Fibroblast of skin of back (primary cell): ENCODE results near the gene CHCHD3.

ENCODE experiments used
- DNase-seq: peaks from one replicate; pipeline ENCODE4 v3.0.0-alpha.2; 2013

The CHCHD3 gene

DNA sequence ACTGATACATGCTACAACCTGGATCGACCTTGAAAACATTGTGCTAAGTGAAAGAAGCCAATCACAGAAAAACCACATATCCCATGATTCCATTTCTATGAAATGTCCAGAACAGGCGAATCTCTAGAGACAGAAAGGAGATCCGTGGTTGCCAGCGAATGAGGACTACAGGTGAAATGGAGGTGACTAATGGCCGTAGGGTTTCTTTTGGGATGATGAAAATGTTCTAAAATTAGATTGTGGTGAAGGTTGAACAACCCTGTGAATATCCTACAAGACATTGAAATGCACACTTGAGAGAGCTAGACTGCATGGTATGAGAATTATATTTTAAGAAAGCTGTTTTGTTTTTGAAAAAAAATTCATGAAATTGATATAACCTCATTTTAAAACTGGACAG lies 317.1 kb downstream of the CHCHD3 start:
- DNase-seq: no peak

DNA sequence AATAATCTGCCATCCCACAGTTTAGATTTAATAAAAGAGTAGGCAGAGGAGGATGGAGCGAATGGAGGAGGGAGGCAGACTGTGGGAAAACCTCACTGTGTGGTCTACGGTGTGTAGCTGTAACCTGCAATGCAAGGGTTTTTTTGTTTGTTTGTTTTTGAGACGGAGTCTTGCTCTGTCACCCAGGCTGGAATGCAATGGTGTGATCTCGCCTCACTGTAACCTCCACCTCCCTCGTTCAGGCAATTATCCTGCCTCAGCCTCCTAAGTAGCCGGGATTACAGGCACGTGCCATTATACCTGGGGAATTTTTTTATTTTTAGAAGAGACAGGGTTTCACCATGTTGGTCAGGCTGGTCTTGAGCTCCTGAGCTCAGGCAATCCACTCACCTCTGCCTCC lies 321.0 kb downstream of the CHCHD3 start:
- no peak for DNase-seq

DNA sequence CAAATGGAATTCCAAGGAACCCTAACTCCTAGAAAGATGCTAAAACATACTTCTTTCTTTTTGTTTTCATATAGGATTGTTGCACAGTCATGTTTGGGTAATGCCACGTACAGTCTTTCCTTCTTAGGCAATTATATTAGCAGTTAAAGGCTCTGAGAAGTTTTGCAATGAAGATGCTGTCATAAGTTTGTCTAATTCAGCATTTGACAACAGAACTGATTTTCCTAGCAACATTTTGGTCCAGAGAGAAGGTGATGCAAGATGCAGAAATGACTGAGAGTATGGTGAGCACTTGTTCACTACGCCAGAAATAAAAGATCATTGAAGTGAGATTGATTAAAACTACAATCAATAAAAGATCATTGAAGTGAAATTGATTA lies 321.7 kb downstream of the CHCHD3 start:
- no peak for DNase-seq

DNA sequence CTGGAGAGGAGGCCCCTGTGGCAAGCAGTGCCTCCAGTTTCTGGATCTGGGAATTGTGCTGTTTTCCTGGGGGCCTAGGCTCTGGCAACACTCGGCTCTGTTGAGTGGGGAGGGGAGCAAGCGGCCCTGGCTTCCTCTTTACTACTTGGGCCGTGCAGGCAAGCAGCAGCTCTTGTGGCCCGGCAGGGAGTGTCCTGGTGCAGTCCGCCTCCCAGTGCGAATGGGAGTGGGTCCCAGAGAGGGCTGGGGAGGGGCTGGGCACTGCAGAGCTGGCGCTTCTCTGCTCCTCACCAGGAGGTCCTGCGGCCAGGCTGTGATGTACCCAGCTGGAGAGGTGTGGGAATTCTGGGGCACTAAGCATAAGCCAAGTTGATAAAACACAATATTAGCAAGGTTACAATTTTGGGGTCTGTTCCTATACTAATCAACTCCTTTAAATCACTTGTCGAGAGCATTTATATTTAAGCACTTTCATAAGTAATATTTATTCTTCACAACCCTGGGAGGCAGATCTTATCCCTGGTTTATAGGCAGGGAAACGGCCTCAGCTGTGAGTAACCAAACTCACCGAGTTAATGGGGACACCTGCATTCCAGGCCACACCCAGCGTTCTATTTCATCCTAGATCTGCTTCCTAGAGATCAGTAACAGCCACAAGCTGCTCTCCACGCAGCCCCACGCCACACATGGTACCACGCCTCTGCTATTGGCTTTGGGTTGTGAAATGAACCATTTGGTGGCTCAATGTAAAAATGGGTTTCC lies 322.2 kb downstream of the CHCHD3 start:
- DNase-seq: no peak

DNA sequence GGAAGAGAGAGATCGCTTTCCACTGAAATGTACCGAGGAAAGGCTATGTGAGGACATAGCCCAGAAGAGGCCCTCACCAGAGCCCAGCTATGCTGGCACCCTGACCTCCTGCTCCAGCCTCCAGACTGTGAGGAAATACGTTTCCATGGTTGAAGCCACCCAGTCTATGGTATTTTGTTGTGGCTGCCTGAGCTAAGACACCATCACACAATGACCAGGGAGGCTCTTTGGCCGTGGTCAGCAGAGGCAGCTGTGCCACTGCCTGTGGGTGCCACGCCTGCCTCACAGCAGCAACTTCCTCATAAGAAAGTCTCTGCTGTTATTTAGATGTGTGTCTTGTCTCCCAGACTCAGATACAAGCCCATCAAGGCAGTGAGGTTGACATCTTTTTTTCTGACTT lies 322.9 kb downstream of the CHCHD3 start:
- DNase-seq: no peak

DNA sequence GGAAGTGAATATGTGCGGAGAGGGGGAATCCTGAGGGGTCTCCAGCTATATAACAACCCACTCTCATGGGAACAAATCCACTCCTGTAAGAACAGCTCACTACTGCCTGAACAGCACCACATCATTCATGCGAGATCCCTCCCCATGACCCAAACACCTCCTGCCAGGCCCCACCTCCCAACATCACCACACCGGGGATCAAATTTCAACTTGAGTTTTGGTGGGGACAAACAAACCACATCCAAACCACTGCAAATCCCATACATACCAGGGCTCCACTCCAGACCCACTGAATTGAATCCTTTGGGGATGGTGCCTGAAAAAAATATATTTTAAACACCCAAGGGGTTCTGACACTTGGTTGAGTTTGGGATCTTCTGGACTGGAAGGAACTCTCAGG lies 324.1 kb downstream of the CHCHD3 start:
- peak; percentile 35 for DNase-seq

DNA sequence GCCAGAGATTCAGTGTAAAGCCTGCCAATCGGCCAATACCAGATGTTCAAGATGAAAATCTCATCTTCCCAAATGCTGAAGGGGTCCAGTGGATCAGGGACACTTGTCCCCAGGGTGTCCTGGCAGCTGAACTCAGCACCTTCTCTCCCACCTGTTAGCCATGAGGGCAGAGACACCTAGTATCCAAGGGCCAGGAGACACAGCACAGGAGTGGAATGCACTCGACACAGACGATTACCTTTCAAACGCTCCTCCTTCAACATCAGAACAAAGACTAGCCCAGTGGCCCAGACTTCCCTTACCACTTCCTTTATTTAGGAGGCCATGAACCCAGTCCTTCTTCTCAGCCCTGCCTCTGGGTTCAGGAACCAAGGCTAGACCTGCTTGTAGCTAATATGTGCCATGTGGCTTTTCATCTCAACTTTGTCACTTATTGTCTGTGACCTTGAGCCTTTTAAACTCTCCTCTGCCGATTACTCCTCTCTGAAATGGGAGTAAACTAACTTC lies 325.4 kb downstream of the CHCHD3 start:
- DNase-seq: no peak

DNA sequence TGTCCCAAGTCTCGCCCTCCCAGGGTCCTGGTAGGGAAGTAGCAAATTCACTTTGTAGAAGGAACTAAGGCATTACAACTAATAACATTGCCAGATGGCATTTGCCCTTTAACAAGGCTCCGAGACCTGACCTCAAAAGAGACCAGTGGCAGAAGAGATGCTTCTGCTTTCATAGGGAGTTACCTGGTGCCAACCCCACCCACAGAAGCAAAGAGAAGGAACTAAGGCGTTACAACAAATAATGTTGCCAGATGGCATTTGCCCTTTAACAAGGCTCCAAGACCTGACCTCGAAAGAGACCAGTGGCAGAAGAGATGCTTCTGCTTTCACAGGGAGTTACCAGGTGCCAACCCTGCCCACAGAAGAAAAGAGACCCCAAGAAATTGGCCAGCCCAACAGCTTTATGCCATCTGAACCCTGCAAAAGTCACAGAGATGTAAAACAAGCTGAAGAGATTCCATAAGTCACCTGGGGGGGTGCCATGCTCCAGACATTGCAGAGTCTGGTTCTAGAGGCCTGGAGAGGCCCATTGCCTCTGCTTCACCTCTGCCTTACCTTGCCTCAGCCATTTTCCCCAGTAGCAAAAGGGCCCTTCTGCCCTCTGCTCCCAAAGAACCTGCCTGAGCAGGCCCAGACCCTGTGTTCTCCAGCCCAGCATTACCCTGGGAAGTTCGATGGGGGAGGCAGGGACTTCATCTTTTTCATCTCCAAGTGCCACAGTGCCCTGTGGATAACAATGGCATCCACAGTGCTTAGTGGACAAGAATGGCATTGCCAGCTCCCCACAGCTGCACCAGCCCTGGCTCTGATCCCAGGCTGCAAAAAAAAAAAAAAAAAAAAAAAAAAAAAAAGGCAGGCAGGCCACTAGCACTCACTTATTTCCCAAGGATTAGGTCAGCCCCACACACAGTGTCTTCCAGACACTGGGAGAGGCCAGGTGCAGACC lies 326.1 kb downstream of the CHCHD3 start:
- no peak for DNase-seq

DNA sequence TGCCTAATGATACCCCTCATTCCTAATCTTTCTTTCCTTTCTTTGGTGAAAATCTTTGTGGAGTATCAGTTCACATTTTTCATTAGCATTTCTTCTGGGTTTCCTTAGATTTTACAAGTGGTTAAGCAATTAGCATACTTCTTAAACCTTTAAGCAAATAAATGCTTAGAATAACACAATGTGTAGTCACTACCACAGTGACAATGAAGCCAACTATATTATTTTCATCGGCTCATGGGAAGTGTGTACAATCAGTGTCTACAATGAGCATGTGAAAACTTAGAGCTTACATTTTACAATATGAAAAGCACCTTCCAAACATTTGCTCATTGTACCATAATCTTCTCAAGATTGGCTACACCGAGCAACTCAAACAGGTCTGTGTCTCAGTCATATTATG lies 329.5 kb downstream of the CHCHD3 start:
- DNase-seq: peak; percentile 27

DNA sequence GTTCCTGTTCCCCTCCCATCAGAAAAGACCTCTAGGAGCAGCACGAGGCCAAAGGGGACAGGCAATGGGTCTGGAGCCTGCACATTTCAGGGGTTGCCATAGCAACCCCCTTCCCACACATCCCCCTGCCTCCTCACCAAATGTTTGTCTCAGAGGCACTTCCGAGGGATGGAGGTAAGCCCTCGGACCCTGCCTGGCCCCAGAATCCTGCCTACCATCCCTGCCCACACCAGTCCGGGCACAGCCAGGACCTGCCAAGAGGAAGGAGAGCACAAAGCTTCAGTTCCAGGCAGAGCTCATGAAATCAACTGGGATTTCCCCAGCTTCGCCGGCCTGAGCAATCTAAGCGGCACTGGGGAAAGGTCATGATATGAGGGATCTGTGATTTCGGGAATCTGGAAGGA lies 330.6 kb downstream of the CHCHD3 start:
- DNase-seq: no peak

DNA sequence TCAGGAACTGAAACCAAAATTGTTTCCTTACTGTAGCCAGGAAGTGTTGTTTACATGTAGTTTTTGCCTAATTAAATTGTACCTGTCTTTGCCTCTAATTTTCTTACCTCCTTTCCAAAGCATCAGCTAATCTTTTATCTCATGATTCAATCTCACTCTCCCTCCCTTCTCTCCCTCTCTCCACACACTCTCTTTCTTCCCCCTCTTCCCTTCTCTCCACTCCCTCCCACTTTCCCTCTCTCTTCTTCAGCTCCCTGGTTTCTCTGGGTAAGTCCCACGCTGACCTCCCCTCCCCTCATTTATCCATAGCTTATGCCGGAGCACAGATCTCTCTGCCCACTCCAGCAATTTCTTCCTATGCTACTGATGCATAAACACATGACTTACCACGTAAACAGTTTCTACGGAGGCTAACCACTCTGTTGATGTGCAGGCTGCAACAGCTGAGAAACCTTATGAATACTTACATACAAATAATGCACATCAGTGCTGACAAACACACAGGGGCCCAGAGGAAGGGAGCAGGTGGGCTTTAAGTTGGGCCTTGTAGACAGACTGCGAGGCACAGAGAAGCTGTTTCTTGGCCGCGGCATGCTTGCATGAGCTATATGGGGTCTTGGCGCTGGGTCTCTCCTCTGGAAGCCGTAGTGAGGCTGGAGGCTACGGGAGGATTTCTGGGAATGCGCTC lies 331.2 kb downstream of the CHCHD3 start:
- no peak for DNase-seq

DNA sequence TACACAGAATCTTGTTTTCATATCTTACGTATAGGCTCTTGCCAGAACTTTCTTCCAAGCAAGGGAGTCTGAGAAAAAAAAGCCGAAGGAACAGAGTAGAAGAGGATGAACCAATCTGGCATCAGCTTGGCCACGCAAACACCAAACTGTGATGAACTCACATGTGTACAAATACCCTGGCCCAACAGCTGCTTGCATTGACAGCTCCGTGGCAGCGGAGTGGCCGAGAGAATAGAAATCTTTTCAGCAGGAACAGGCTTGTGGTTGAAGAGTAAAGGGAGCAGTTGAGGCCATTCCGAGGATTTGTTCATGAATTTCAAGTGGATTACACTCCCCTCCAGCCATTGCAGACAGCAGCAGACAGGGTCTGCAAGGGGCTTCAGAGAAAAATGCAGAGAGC lies 331.8 kb downstream of the CHCHD3 start:
- no peak for DNase-seq

DNA sequence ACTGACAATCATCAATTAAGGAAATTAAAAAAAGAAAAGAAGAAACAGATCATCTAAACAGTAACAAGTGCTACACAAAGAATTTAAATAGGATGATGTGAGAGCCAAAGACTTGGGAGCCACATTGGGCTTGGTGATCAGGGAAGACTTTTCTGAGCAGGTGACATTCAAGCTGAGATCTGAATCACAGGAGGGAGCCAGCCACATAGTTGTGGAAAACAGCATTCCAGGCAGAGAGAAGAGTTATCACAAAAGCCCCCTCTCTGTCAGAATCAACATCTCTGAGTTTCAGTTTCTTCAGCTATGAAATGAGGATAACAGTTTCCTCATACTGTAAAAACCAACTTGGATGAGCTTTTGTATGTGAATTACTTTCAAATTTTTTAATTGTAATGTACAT lies 336.4 kb downstream of the CHCHD3 start:
- no peak for DNase-seq

DNA sequence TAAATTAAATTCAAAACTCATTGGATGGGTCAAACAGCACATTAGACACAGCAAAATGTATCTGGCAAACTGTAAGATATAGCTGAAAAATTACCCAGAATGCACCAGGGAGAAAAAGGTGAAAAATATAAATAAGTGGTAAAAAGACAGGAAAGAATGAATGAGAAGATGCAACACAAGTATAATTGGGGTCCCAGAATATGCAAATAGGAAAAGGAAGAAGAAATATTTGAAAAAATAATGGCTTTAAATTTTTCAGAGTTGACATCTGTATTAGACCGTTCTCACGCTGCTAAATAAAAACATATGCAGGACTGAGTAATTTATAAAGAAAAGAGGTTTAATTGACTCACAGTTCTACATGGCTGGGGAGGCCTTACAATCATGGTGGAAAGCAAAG lies 337.9 kb downstream of the CHCHD3 start:
- DNase-seq: no peak

DNA sequence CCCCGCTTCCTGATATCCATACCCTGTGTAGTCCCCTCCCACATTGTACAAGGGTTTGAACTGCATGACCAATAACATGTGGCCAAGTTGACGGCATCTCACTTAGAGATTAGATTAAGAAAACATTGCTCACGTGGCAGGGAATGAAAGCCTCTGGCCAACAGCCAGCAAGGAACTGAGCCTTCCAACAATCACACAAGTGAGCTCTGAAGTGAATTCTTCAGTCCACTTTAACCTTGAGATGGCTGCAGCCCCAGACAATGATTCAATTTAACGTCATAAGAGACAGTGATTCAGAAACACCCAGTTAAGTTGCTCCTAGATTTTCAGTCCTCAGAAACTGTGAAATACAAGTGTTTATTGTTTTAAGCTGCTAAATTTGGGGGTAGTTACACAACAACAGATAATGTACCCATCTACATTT lies 339.7 kb downstream of the CHCHD3 start:
- peak; percentile 87 for DNase-seq

DNA sequence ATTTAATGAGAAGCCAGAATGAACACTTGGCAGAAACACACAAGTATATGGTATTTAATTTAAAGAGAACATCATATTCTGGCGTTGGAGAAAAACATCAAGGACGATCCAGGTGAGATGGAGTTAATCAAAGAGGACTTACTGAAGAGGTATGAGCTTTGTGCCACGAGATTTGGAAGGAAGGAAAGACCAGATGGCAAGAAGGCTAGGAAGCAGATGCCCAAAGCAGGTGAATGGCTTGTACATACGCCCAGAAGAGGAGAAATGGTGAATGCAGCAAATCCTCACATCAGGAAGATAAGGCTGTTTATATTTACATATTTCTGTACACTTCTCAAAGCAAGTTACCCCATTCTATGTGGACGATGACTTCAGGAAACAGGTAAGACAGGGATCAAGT lies 341.7 kb downstream of the CHCHD3 start:
- no peak for DNase-seq

DNA sequence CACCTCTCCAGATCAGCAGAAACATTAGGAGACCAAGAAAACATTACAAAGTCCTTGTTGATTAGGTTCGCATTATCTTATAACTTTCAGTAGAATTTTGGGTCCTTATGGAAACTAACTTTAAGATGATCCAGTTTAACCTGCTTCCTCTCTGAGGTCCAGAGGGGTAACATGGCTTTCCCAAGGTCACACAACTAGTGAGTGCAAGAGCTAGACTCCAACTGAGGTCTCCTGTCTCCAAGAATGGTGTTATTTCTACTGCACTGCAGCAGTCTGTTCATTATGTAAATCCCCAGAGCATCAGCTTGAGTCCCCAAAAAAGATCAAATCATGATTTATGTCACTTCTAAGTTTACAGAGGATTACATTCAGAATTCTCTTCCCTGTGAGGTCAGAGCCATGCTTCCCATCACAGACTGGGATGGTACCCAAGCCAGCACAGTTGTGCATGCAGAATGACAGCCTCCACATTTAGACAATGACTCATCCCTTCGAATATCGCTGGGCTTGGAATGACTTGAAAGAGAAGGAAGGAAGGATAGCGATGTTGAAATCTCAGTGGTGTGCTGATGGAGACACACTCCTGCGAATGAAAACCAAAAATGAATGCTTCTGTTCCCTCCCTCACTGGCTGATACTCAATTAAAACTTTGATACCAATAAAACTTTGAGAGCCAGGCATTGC lies 342.5 kb downstream of the CHCHD3 start:
- DNase-seq: peak; percentile 91

DNA sequence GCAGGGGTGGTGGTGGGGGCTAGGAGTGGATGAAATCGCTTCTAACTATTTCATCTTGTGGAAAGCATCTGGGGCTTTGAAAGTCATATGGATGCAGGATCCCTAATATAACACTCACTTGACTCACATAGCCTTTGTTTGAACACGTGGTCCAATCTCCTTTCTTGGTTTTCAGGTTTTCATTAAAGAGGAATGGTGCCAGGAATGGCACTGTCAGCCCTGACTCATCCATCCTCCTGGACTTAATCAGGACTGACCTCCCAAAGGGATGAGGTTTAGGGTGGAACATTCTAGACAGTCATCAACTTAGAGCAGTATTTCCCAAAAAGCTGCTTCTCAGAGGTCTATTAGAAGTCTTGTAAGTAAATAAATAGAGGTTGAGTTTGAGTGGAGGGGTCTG lies 343.6 kb downstream of the CHCHD3 start:
- DNase-seq: peak; percentile 95

DNA sequence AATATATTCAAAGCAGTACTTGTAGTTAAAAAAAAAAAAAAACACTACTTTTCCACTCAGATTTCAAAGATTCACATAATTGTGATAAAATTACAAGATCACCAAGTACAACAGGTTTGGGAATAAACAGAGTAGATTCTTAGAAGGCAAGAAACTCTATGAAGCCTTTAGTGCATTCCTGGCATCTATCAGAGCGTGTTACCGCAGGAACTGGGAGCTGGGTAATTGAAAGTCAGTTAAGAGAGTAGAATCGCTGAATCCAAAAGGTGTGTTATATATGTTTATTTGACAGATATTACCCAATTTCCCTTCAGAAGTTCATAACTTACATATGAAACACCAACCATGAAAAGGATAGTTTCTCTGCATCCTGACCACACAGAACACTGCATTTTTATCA lies 346.4 kb downstream of the CHCHD3 start:
- no peak for DNase-seq
